ENCODE results near the gene CCDC171. TPM values are rescaled to one million over a fixed set of nuclear protein-coding genes. Genes with fewer than 3 reads are reported as not detected.
"Not testable (repeated sequence)": the region's sequence is repeated elsewhere in the genome, so short reads cannot be mapped to it uniquely, and the experiment has no call there.

The CCDC171 gene
- total and polyA plus RNA-seq, 4 donors = 0.13 to 1.1 (median 0.43) TPM

- TF ChIP-seq CTCF (IDR thresholded peaks at IDR 0.05; ENCODE audit: low read depth, low read length, missing input control) (no peak), MAX (IDR thresholded peaks at IDR 0.05) (no peak), SP1 (IDR thresholded peaks at IDR 0.05) (no peak), FOXA2 (IDR thresholded peaks at IDR 0.05) (no peak), ATF3 (IDR thresholded peaks at IDR 0.05) (no peak), HNF4A (conservative IDR thresholded peaks at IDR 0.05) (no peak)
Observed at GRCh38 chr9:15785584-15785983, 232.7 kb downstream of the CCDC171 start (continued).

DNA sequence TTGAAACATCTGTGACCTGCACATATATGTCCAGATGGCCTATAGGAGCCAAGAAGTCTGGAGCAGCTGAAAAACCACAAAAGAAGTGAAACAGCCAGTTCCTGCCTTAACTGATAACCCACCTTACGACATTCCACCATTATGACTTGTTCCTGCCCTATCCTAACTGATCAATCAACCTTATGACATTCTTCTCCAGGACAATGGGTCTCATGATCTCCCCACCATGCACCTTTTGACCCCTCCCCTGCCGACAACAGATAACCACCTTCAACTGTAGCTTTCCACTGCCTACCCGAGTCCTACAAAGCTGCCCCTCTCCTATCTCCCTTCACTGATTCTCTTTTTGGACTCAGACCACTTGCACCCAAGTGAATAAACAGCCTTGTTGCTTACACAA is 233.8 kb downstream of the CCDC171 start:
- WGBS = 65% methylated on average over 3 of the region's 3 CpGs

DNA sequence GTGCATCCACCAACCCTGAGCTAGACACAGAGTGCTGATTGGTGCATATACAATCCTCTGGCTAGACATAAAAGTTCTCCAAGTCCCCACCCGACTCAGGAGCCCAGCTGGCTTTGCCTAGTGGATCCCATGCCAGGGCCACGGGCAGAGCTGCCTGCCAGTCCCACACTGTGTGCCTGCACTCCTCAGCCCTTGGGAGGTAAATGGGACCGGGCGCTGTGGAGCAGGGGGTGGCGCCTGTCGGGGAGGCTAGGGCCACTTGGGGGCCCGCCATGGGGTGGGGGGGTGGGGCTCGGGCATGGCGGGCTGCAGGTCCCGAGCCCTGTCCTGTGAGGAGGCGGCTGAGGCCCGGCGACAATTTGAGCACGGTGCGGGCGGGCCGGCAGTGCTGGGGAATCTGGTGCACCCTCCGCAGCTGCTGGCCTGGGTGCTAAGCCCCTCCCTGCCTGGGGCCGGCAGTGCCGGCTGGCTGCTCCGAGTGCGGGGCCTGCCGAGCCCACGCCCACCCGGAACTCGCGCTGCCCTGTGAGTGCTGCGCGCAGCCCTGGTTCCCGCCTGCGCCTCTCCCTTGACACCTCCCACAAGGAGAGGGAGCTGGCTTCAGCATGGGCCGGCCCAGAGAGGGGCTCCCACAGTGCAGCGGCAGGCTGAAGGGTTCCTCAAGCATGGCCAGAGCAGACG is 257.5 kb downstream of the CCDC171 start:
- not testable (repeated sequence) for H3K9me3 ChIP-seq (ENCODE audit: control insufficient read depth in 4 of 4, low read length in 3 of 4); H3K9ac ChIP-seq (ENCODE audit: low read depth in 1 of 2, low read length in 2 of 2); H3K27ac ChIP-seq (ENCODE audit: low read depth in 1 of 2, low read length in 2 of 2); H3K4me3 ChIP-seq (ENCODE audit: low read depth in 1 of 3, low read length in 3 of 3); DNase-seq (ENCODE audit: low spot score); H3K36me3 ChIP-seq (ENCODE audit: control insufficient read depth in 4 of 4, insufficient read depth in 3 of 4, low read depth in 1 of 4, low read length in 3 of 4); H3K4me1 ChIP-seq (ENCODE audit: control insufficient read depth in 4 of 4, insufficient read depth in 4 of 4, low read length in 3 of 4); H3K27me3 ChIP-seq (ENCODE audit: control insufficient read depth in 4 of 4, insufficient read depth in 4 of 4, low read length in 3 of 4)
- WGBS = 94% methylated on average over 34 of the region's 34 CpGs

More for the DNA sequence above, 233.8 kb downstream of the CCDC171 start:
- Histone ChIP-seq H3K9ac (ENCODE audit: low read depth in 1 of 2, low read length in 2 of 2) (no peak overlapping the region), H3K4me3 (ENCODE audit: low read depth in 1 of 3, low read length in 3 of 3) (no peak overlapping the region), H3K9me3 (ENCODE audit: control insufficient read depth in 4 of 4, low read length in 3 of 4) (no peaks in the 10 kb centered on the region), H3K27ac (ENCODE audit: low read depth in 1 of 2, low read length in 2 of 2) (no peak overlapping the region), H3K36me3 (ENCODE audit: control insufficient read depth in 4 of 4, insufficient read depth in 3 of 4, low read depth in 1 of 4, low read length in 3 of 4) (no peaks in the 10 kb centered on the region), H3K4me1 (ENCODE audit: control insufficient read depth in 4 of 4, insufficient read depth in 4 of 4, low read length in 3 of 4) (no peaks in the 10 kb centered on the region), H3K27me3 (ENCODE audit: control insufficient read depth in 4 of 4, insufficient read depth in 4 of 4, low read length in 3 of 4) (no peaks in the 10 kb centered on the region)
- DNase-seq (ENCODE audit: low spot score) = no peak
- TF ChIP-seq SP1 (IDR thresholded peaks at IDR 0.05) (no peak), ZBTB33 (IDR thresholded peaks at IDR 0.05) (no peak), ATF3 (IDR thresholded peaks at IDR 0.05) (no peak), JUND (IDR thresholded peaks at IDR 0.05) (no peak), YY1 (IDR thresholded peaks at IDR 0.05) (no peak), HNF4G (IDR thresholded peaks at IDR 0.05) (no peak), CTCF (IDR thresholded peaks at IDR 0.05; ENCODE audit: low read depth, low read length, missing input control) (no peak), FOXA1 (IDR thresholded peaks at IDR 0.05) (no peak), MAX (IDR thresholded peaks at IDR 0.05) (no peak)

Measured in liver (tissue), 9 donors.